OCI-LY7 (cell line): ENCODE measurements around the gene EHBP1. TPM values are rescaled to one million over a fixed set of nuclear protein-coding genes. Genes with fewer than 3 reads are reported as not detected.

Experiments
- BruUV-seq: library from RNA; stranded (reverse); fragments of 400-500 nt; replicated peaks from 2 replicates; lab custom pipeline; 2021; lab: Mats Ljungman, UMichigan
- CTCF ChIA-PET: fragments of 300-600 bp; sonication (Branson Sonifier 250); formaldehyde crosslinking; loops from one replicate; lab custom pipeline; 2022; ENCODE audit warnings: antibody characterized with exemption; ENCODE audit not compliant: unreplicated experiment; lab: Charles Lee
- POLR2A ChIA-PET: fragments of 300-600 bp; sonication (Branson Sonifier 250); formaldehyde crosslinking; loops from one replicate; lab custom pipeline; 2022; ENCODE audit warnings: antibody characterized with exemption; lab: Charles Lee
- DNase-seq: peaks from one replicate; pipeline ENCODE4 v3.0.0-alpha.2; 2015; ENCODE audit warnings: low spot score
- H2AFZ ChIP-seq: fragments of 200-600 bp; sonication (generic), shearing (Covaris generic); 2 replicates; pipeline ENCODE4 v1.6.1; 2014; ENCODE audit warnings: mild to moderate bottlenecking, antibody characterized with exemption, low read length, moderate library complexity
- H3K27ac ChIP-seq: fragments of 200-600 bp; sonication (generic); 2 replicates; pipeline ENCODE4 v1.5.1; 2014; ENCODE audit warnings: mixed run types, low read depth, mild to moderate bottlenecking, moderate library complexity, low read length, inconsistent platforms; ENCODE audit not compliant: poor library complexity, severe bottlenecking
- H3K36me3 ChIP-seq: fragments of 200-600 bp; sonication (generic); 2 replicates; pipeline ENCODE4 v1.6.1; 2014; ENCODE audit warnings: mild to moderate bottlenecking, antibody characterized with exemption, low read length, moderate library complexity, mixed read lengths; ENCODE audit not compliant: insufficient read depth
- H3K4me1 ChIP-seq: fragments of 200-600 bp; sonication (generic); 2 replicates; pipeline ENCODE4 v1.5.1; 2014; ENCODE audit warnings: mild to moderate bottlenecking, low read length; ENCODE audit not compliant: insufficient read depth, poor library complexity, severe bottlenecking
- H3K4me2 ChIP-seq: fragments of 200-600 bp; sonication (generic); 2 replicates; pipeline ENCODE4 v1.6.1; 2014; ENCODE audit warnings: mild to moderate bottlenecking, low read length
- H3K4me3 ChIP-seq: fragments of 200-600 bp; sonication (generic); 2 replicates; pipeline ENCODE4 v1.5.1; 2014; ENCODE audit warnings: mild to moderate bottlenecking, low read depth, low read length; ENCODE audit not compliant: poor library complexity, severe bottlenecking
- H3K79me2 ChIP-seq: fragments of 200-600 bp; sonication (generic); 2 replicates; pipeline ENCODE4 v1.6.1; 2016; ENCODE audit warnings: low read depth, mild to moderate bottlenecking, low read length, moderate library complexity, mixed read lengths; ENCODE audit not compliant: insufficient read depth
- H3K9me2 ChIP-seq: fragments of 200-600 bp; sonication (generic); 2 replicates; pipeline ENCODE4 v1.6.1; 2016; ENCODE audit warnings: mild to moderate bottlenecking, low read length, mixed read lengths; ENCODE audit not compliant: insufficient read depth
- H3K9me3 ChIP-seq: fragments of 200-600 bp; sonication (generic); 2 replicates; pipeline ENCODE4 v1.6.1; 2014; ENCODE audit warnings: mild to moderate bottlenecking, mixed run types, low read length, mixed read lengths
- H4K20me1 ChIP-seq: fragments of 200-600 bp; sonication (generic); 2 replicates; pipeline ENCODE4 v1.6.1; 2014; ENCODE audit warnings: mild to moderate bottlenecking, antibody characterized with exemption, low read length, moderate library complexity, mixed read lengths; ENCODE audit not compliant: insufficient read depth
- CTCF ChIP-seq: fragments of 200-600 bp; sonication (generic); conservative IDR thresholded peaks from 2 replicates; pipeline ENCODE4 v1.5.1; 2014; ENCODE audit warnings: mild to moderate bottlenecking, antibody characterized with exemption, low read length, moderate library complexity, mixed read lengths
- EZH2phosphoT487 ChIP-seq: fragments of 200-600 bp; sonication (generic); IDR thresholded peaks from 2 replicates; pipeline ENCODE4 v1.6.1; 2018; ENCODE audit warnings: low read depth, borderline replicate concordance, mild to moderate bottlenecking, mixed run types, antibody characterized with exemption, low read length, moderate library complexity, mixed read lengths
- intact Hi-C: fragments of 100-400 bp; cut with micrococcal nuclease; formaldehyde crosslinking; loops from one replicate; pipeline ENCODE4 v1.10.0; 2022; ENCODE audit not compliant: unreplicated experiment
- total RNA-seq, 2 experiments: library from RNA; depleted of rRNA in 1 of 2; stranded (reverse); fragments of >200 nt in 1 of 2; shearing (Covaris generic) in 1 of 2; gene quantifications; 2 replicates each; pipeline ENCODE4 v1.2.3, GENCODE V29; 2014 to 2022

EHBP1 gene
- total RNA-seq, 2 experiments from 2014 or later: 26.8 to 34.1 TPM

- Histone ChIP-seq H3K4me2 (no peak overlapping the region), H3K79me2 (no peaks in the 10 kb centered on the region), H3K4me1 (no peaks in the 10 kb centered on the region), H3K9me3 (no peaks in the 10 kb centered on the region), H3K4me3 (no peak overlapping the region), H3K27ac (no peak overlapping the region), H2AFZ (no peak overlapping the region), H3K9me2 (no peaks in the 10 kb centered on the region), H3K36me3 (no peaks in the 10 kb centered on the region), H4K20me1 (no peaks in the 10 kb centered on the region)
- DNase-seq: no peak
- TF ChIP-seq EZH2phosphoT487 (no peak), CTCF (no peak)
- intact Hi-C loops: no loop called here
- POLR2A ChIA-PET: interaction anchor here (0.6 to 1.8 kb wide), 3 partner anchors 9 to 82 kb away, joined by 3 to 9 read pairs (median 3); no protein-coding TSS in a partner anchor
- CTCF ChIA-PET: no interaction called here
- BruUV-seq: no TSS peak
Measured at GRCh38 chr2:62852254-62852653, 146.7 kb downstream of the EHBP1 start.

- H3K9me3 ChIP-seq: no peaks in the 10 kb centered on the region
- CTCF ChIA-PET: no interaction called here
- TF ChIP-seq EZH2phosphoT487: no peak
- TF ChIP-seq CTCF: no peak
- H3K9me2 ChIP-seq: no peaks in the 10 kb centered on the region
- no peak overlapping the region for H3K4me2 ChIP-seq
- intact Hi-C loops: no loop called here
- no peaks in the 10 kb centered on the region for H4K20me1 ChIP-seq
- H3K27ac ChIP-seq: no peak overlapping the region
- POLR2A ChIA-PET: interaction anchor here (0.6 kb wide), 3 partner anchors 7 to 564 kb away, joined by 3 to 8 read pairs (median 6); no protein-coding TSS in a partner anchor
- DNase-seq: no peak
- H2AFZ ChIP-seq: no peak overlapping the region
- no peak overlapping the region for H3K4me3 ChIP-seq
- no peaks in the 10 kb centered on the region for H3K79me2 ChIP-seq
- H3K4me1 ChIP-seq: no peaks in the 10 kb centered on the region
- BruUV-seq: no TSS peak
- no peaks in the 10 kb centered on the region for H3K36me3 ChIP-seq
Measured at GRCh38 chr2:62854600-62855514, 149.3 kb downstream of the EHBP1 start.
